ENCODE data around the gene DNAJA4. TPM values are rescaled to one million over a fixed set of nuclear protein-coding genes. Genes with fewer than 3 reads are reported as not detected.

DNAJA4 gene
- total RNA-seq, 1 experiment from 2014 or later, result 1.3 TPM

GRCh38 chr15:78282324-78282723 lies 18.0 kb downstream of the DNAJA4 start:
- DNase-seq, result no peak
- Histone ChIP-seq H3F3A (ENCODE audit: low read length, unreplicated experiment) (no peaks in the 10 kb centered on the region), H3K36me3 (ENCODE audit: low read depth, low read length) (peaks cover 41% of the 10 kb centered on the region), H3K27me3 (ENCODE audit: low read length) (no peaks in the 10 kb centered on the region), H2AFZ (ENCODE audit: low read length) (no peak overlapping the region), H3K79me2 (ENCODE audit: low read length) (no peaks in the 10 kb centered on the region), H3K4me1 (ENCODE audit: insufficient read depth, low read length) (no peaks in the 10 kb centered on the region), H3K4me3 (ENCODE audit: low read length) (no peak overlapping the region), H3K27ac (ENCODE audit: low read length) (no peak overlapping the region), H3K4me2 (ENCODE audit: low read length) (no peak overlapping the region), H3K9ac (ENCODE audit: low read length) (no peak overlapping the region), H3K9me2 (replicated peaks; ENCODE audit: low read length) (no peaks in the 10 kb centered on the region), H4K20me1 (ENCODE audit: low read length) (no peaks in the 10 kb centered on the region), H3K9me3 (ENCODE audit: low read length) (no peaks in the 10 kb centered on the region)
- ChIA-PET POLR2A (ENCODE audit: unreplicated experiment) (interaction anchor here (0.6 kb wide), 1 partner anchor 226 kb away, joined by 3 read pairs; no protein-coding TSS in a partner anchor), CTCF (no interaction called here)
- intact Hi-C loops (cut with micrococcal nuclease), result no loop called here
- no peak for ATAC-seq
- no TSS peak for BruUV-seq (replicated peaks)
- TF ChIP-seq CTCF (conservative IDR thresholded peaks at IDR 0.05; ENCODE audit: low read depth, low read length) (no peak), EZH2 (IDR thresholded peaks at IDR 0.05; ENCODE audit: low read length, unreplicated experiment) (no peak), EZH2phosphoT487 (IDR thresholded peaks at IDR 0.05; ENCODE audit: borderline replicate concordance, low read length) (no peak)

- ChIA-PET CTCF (no interaction called here), POLR2A (ENCODE audit: unreplicated experiment) (no interaction called here)
- no peaks in the 10 kb centered on the region for H3K9me2 ChIP-seq (replicated peaks; ENCODE audit: low read length)
- H3K4me2 ChIP-seq (ENCODE audit: low read length), result no peak overlapping the region
- BruUV-seq (replicated peaks), result no TSS peak
- intact Hi-C loops (cut with micrococcal nuclease), result no loop called here
- no peaks in the 10 kb centered on the region for H3F3A ChIP-seq (ENCODE audit: low read length, unreplicated experiment)
- H4K20me1 ChIP-seq (ENCODE audit: low read length), result no peaks in the 10 kb centered on the region
- H3K27ac ChIP-seq (ENCODE audit: low read length), result no peak overlapping the region
- peaks cover 54% of the 10 kb centered on the region for H3K36me3 ChIP-seq (ENCODE audit: low read depth, low read length)
- H3K4me1 ChIP-seq (ENCODE audit: insufficient read depth, low read length), result no peaks in the 10 kb centered on the region
- H3K4me3 ChIP-seq (ENCODE audit: low read length), result no peak overlapping the region
- no peaks in the 10 kb centered on the region for H3K27me3 ChIP-seq (ENCODE audit: low read length)
- no peak overlapping the region for H3K9ac ChIP-seq (ENCODE audit: low read length)
- no peaks in the 10 kb centered on the region for H3K79me2 ChIP-seq (ENCODE audit: low read length)
- ATAC-seq (no peak), DNase-seq (no peak)
- no peak overlapping the region for H2AFZ ChIP-seq (ENCODE audit: low read length)
- TF ChIP-seq EZH2phosphoT487 (IDR thresholded peaks at IDR 0.05; ENCODE audit: borderline replicate concordance, low read length) (no peak), CTCF (conservative IDR thresholded peaks at IDR 0.05; ENCODE audit: low read depth, low read length) (no peak), EZH2 (IDR thresholded peaks at IDR 0.05; ENCODE audit: low read length, unreplicated experiment) (no peak)
- no peaks in the 10 kb centered on the region for H3K9me3 ChIP-seq (ENCODE audit: low read length)
These were observed 20.4 kb downstream of the DNAJA4 start for GRCh38 chr15:78284758-78285157.

GRCh38 chr15:78290222-78290621 lies 25.9 kb downstream of the DNAJA4 start:
- Histone ChIP-seq H3K9me3 (ENCODE audit: low read length) (no peaks in the 10 kb centered on the region), H3K9ac (ENCODE audit: low read length) (no peak overlapping the region), H2AFZ (ENCODE audit: low read length) (no peak overlapping the region), H3K27me3 (ENCODE audit: low read length) (no peaks in the 10 kb centered on the region), H3K4me2 (ENCODE audit: low read length) (no peak overlapping the region), H4K20me1 (ENCODE audit: low read length) (no peaks in the 10 kb centered on the region), H3K9me2 (replicated peaks; ENCODE audit: low read length) (no peaks in the 10 kb centered on the region), H3K4me3 (ENCODE audit: low read length) (no peak overlapping the region), H3K4me1 (ENCODE audit: insufficient read depth, low read length) (peaks cover 16% of the 10 kb centered on the region), H3K27ac (ENCODE audit: low read length) (no peak overlapping the region), H3K36me3 (ENCODE audit: low read depth, low read length) (peaks cover 45% of the 10 kb centered on the region; the same call in 1 of the 2 replicates), H3K79me2 (ENCODE audit: low read length) (no peaks in the 10 kb centered on the region), H3F3A (ENCODE audit: low read length, unreplicated experiment) (no peaks in the 10 kb centered on the region)
- ATAC-seq, result no peak
- TF ChIP-seq CTCF (conservative IDR thresholded peaks at IDR 0.05; ENCODE audit: low read depth, low read length) (no peak), EZH2 (IDR thresholded peaks at IDR 0.05; ENCODE audit: low read length, unreplicated experiment) (no peak), EZH2phosphoT487 (IDR thresholded peaks at IDR 0.05; ENCODE audit: borderline replicate concordance, low read length) (no peak)
- intact Hi-C loops (cut with micrococcal nuclease), result no loop called here
- BruUV-seq (replicated peaks), result no TSS peak
- POLR2A ChIA-PET (ENCODE audit: unreplicated experiment), result no interaction called here
- CTCF ChIA-PET, result no interaction called here
- no peak for DNase-seq
